ENCODE results near the gene ASCL2.

Gene ASCL2

GRCh38 chr11:2316169-2316962 lies 46.0 kb upstream of the ASCL2 start:
- no peak for TF ChIP-seq CTCF (conservative IDR thresholded peaks at IDR 0.05)
- H3K27ac ChIP-seq = no peak overlapping the region

- no peak for TF ChIP-seq CTCF (conservative IDR thresholded peaks at IDR 0.05)
- no peak overlapping the region for H3K27ac ChIP-seq
Measured at GRCh38 chr11:2315395-2316168, 45.2 kb upstream of the ASCL2 start.

- H3K27ac ChIP-seq = no peak overlapping the region
- no peak for TF ChIP-seq CTCF (conservative IDR thresholded peaks at IDR 0.05)
Measured at GRCh38 chr11:2314525-2315394, 44.4 kb upstream of the ASCL2 start.

- no peak for TF ChIP-seq CTCF (conservative IDR thresholded peaks at IDR 0.05)
- H3K27ac ChIP-seq = no peak overlapping the region
Measured at GRCh38 chr11:2314136-2314524, 43.7 kb upstream of the ASCL2 start.

- no peak overlapping the region for H3K27ac ChIP-seq
- TF ChIP-seq CTCF (conservative IDR thresholded peaks at IDR 0.05) = no peak
Measured at GRCh38 chr11:2313051-2313951, 42.9 kb upstream of the ASCL2 start.

- no peak overlapping the region for H3K27ac ChIP-seq
- no peak for TF ChIP-seq CTCF (conservative IDR thresholded peaks at IDR 0.05)
Measured at GRCh38 chr11:2312232-2313042, 42.0 kb upstream of the ASCL2 start.
